ENCODE data around the gene GNAZ.

GNAZ gene

DNA sequence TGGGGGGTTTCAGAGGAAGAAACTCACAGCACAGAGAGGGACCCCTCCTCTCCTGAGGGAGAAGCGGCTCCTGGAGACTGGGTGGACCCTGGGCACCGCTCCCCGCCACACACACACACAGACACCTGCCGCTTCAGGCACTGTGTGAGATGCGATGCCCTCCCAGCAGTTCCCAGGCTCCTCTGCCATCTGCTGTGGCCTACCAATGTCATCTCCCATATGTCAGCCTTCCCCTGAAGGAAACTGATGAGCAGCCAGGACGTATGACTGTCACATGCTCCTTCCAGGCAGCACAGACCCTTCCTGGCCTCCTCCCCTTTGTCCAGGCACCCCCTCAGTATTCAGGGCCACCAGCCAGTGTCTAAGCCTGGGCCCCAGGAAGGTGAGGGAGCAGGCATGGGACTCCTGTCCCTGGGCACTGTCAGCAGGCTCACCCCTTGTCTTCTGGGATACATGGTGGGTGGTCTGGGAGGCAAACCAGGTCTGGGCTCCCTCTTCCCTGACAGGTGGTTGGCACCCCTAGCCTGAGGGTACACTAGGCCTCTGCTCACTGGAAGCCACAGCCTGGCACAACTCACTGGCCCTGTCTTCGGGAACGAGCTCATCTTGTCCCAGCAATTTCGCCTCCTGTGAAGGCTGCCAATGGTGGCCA lies 98.2 kb downstream of the GNAZ start:
- TF ChIP-seq L3MBTL2 (conservative IDR thresholded peaks at IDR 0.05) (no peak), CTBP1 (IDR thresholded peaks at IDR 0.05; ENCODE audit: borderline replicate concordance) (no peak), HDGF (IDR thresholded peaks at IDR 0.05; ENCODE audit: borderline replicate concordance) (no peak), SP1 (IDR thresholded peaks at IDR 0.05) (no peak), ZNF384 (IDR thresholded peaks at IDR 0.05) (no peak), NFRKB (IDR thresholded peaks at IDR 0.05) (no peak), ELF4 (IDR thresholded peaks at IDR 0.05) (no peak), ARNT (IDR thresholded peaks at IDR 0.05) (no peak), LEF1 (IDR thresholded peaks at IDR 0.05; ENCODE audit: borderline replicate concordance) (no peak), FOXM1 (IDR thresholded peaks at IDR 0.05; ENCODE audit: borderline replicate concordance) (no peak), FOXA1 (IDR thresholded peaks at IDR 0.05) (no peak), BHLHE40 (IDR thresholded peaks at IDR 0.05; ENCODE audit: borderline replicate concordance) (no peak), FOXK2 (IDR thresholded peaks at IDR 0.05) (no peak), TARDBP (IDR thresholded peaks at IDR 0.05) (no peak), SUZ12 (IDR thresholded peaks at IDR 0.05) (no peak)
- TF ChIP-seq, protein P1, sequence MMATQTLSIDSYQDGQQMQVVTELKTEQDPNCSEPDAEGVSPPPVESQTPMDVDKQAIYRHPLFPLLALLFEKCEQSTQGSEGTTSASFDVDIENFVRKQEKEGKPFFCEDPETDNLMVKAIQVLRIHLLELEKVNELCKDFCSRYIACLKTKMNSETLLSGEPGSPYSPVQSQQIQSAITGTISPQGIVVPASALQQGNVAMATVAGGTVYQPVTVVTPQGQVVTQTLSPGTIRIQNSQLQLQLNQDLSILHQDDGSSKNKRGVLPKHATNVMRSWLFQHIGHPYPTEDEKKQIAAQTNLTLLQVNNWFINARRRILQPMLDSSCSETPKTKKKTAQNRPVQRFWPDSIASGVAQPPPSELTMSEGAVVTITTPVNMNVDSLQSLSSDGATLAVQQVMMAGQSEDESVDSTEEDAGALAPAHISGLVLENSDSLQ (IDR thresholded peaks at IDR 0.05), result no peak
- no peak for DNase-seq (ENCODE audit: extremely low spot score)
- ChIA-PET CTCF (interaction anchor here (1.2 kb wide), 1 partner anchor 113 kb away, joined by 5 read pairs; no protein-coding TSS in a partner anchor), POLR2A (no interaction called here)

DNA sequence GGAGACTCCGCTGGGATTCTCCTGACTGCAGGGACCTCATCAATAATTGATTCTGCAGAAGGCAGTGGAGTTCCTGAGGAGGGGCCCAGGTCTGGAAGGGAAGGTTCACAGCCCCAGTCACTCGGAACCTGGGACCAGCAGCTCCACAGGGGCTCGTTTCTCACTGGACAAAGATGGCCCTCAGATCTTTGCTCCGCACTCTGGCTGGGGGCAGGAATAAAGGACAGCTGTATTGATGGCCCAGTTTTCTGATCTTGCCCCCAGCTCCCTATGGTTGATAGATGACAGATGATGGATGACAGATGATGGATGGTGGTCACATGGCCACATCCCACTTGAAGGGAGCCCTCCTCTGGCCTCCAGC lies 98.7 kb downstream of the GNAZ start:
- ChIA-PET CTCF (interaction anchor here (1.2 kb wide), 1 partner anchor 113 kb away, joined by 5 read pairs; no protein-coding TSS in a partner anchor), POLR2A (no interaction called here)
- no peak for DNase-seq (ENCODE audit: extremely low spot score)
- TF ChIP-seq ARNT (IDR thresholded peaks at IDR 0.05) (no peak), SUZ12 (IDR thresholded peaks at IDR 0.05) (no peak), ZNF384 (IDR thresholded peaks at IDR 0.05) (no peak), TARDBP (IDR thresholded peaks at IDR 0.05) (no peak), NFRKB (IDR thresholded peaks at IDR 0.05) (no peak), FOXK2 (IDR thresholded peaks at IDR 0.05) (no peak), CTBP1 (IDR thresholded peaks at IDR 0.05; ENCODE audit: borderline replicate concordance) (no peak)
- TF ChIP-seq, protein P1 (IDR thresholded peaks at IDR 0.05), result 0 out of 2 replicates have a peak, but pooled peaks have one; percentile 31

Measured in HEK293T (cell line).